SU-DHL-6 (cell line): ENCODE measurements around the gene CELF5.
A peak's percentile ranks its signal among the peaks of the same experiment; 100 is the strongest.

Experiments used
- H2AFZ ChIP-seq: fragments of 200-600 bp; sonication (generic); 2 replicates; pipeline ENCODE4 v1.6.1; 2014; ENCODE audit warnings: low read depth, mild to moderate bottlenecking, moderate library complexity, mixed read lengths, antibody characterized with exemption, low read length; ENCODE audit not compliant: severe bottlenecking
- H3F3A ChIP-seq: fragments of 200-600 bp; shearing (Covaris generic); 2 replicates; pipeline ENCODE4 v1.6.0; 2016; ENCODE audit warnings: antibody characterized with exemption, mild to moderate bottlenecking; ENCODE audit not compliant: insufficient read depth
- H3K27ac ChIP-seq: fragments of 200-600 bp; sonication (generic); 2 replicates; pipeline ENCODE4 v1.5.1; 2016; ENCODE audit warnings: low read depth, mild to moderate bottlenecking, low read length, moderate library complexity, mixed read lengths
- H3K27me3 ChIP-seq: fragments of 200-600 bp; sonication (generic), shearing (Covaris generic); 2 replicates; pipeline ENCODE4 v1.6.0; 2014; ENCODE audit warnings: mild to moderate bottlenecking, low read length
- H3K36me3 ChIP-seq: fragments of 200-600 bp; sonication (generic); 2 replicates; pipeline ENCODE4 v1.6.1; 2014; ENCODE audit warnings: mild to moderate bottlenecking, low read length, mixed read lengths
- H3K4me2 ChIP-seq: fragments of 300-600, 200-600 bp; shearing (Covaris generic), sonication (generic); 2 replicates; pipeline ENCODE4 v1.6.0; 2014; ENCODE audit warnings: low read length, low read depth, mild to moderate bottlenecking; ENCODE audit not compliant: poor library complexity, severe bottlenecking
- H3K4me3 ChIP-seq: fragments of 200-600 bp; sonication (generic); 2 replicates; pipeline ENCODE4 v1.5.1; 2014; ENCODE audit warnings: antibody characterized with exemption, low read length, mild to moderate bottlenecking, mixed read lengths; ENCODE audit not compliant: insufficient read depth, poor library complexity, severe bottlenecking
- H3K79me2 ChIP-seq: fragments of 200-600 bp; sonication (generic); 2 replicates; pipeline ENCODE4 v1.6.1; 2014; ENCODE audit warnings: mild to moderate bottlenecking, low read length, moderate library complexity; ENCODE audit not compliant: insufficient read depth
- H3K9ac ChIP-seq: fragments of 200-600 bp; sonication (generic); 2 replicates; pipeline ENCODE4 v1.7.0; 2014; ENCODE audit warnings: mild to moderate bottlenecking, low read length
- H3K9me2 ChIP-seq: fragments of 200-600 bp; sonication (generic); replicated peaks from 2 replicates; pipeline ENCODE4 v1.6.1; 2014; ENCODE audit warnings: low read length; ENCODE audit not compliant: insufficient read depth
- H3K9me3 ChIP-seq: fragments of 200-600 bp; sonication (generic); 2 replicates; pipeline ENCODE4 v1.6.1; 2014; ENCODE audit warnings: low read length, mixed read lengths; ENCODE audit not compliant: insufficient read depth
- H4K20me1 ChIP-seq: fragments of 200-600 bp; sonication (generic); 2 replicates; pipeline ENCODE4 v1.6.1; 2014; ENCODE audit warnings: low read depth, mild to moderate bottlenecking, antibody characterized with exemption, low read length, moderate library complexity, mixed read lengths
- CTCF ChIP-seq: fragments of 200-600 bp; sonication (generic); IDR thresholded peaks from one replicate; pipeline ENCODE4 v1.5.1; 2017; ENCODE audit warnings: antibody characterized with exemption, mild to moderate bottlenecking, low read length, moderate library complexity; ENCODE audit not compliant: insufficient read depth, poor library complexity, severe bottlenecking
- EZH2phosphoT487 ChIP-seq: fragments of 200-600 bp; sonication (generic), shearing (Covaris generic); conservative IDR thresholded peaks from 2 replicates; pipeline ENCODE4 v1.6.1; 2018; ENCODE audit warnings: mild to moderate bottlenecking, antibody characterized with exemption, low read length, moderate library complexity, mixed read lengths

Gene CELF5

GRCh38 chr19:3186160-3186688 is 38.2 kb upstream of the CELF5 start:
- peak overlapping the region; percentile 95 for H3K9ac ChIP-seq
- peak overlapping the region; percentile 31; the same call in 1 of the 2 replicates for H3K27ac ChIP-seq
- H3K9me3 ChIP-seq, result no peaks in the 10 kb centered on the region
- H3K27me3 ChIP-seq, result no peaks in the 10 kb centered on the region
- no peaks in the 10 kb centered on the region for H3F3A ChIP-seq
- no peaks in the 10 kb centered on the region for H3K9me2 ChIP-seq
- H3K4me2 ChIP-seq, result peak overlapping the region; percentile 87
- H3K4me3 ChIP-seq, result peak overlapping the region; percentile 75
- H4K20me1 ChIP-seq, result no peaks in the 10 kb centered on the region
- peaks cover 54% of the 10 kb centered on the region for H3K79me2 ChIP-seq
- no peak for TF ChIP-seq EZH2phosphoT487
- no peak for TF ChIP-seq CTCF
- H3K36me3 ChIP-seq, result no peaks in the 10 kb centered on the region
- no peak overlapping the region for H2AFZ ChIP-seq

- Histone ChIP-seq H3K4me3 (peak overlapping the region; percentile 75), H3K9ac (peak overlapping the region; percentile 95), H3K4me2 (peak overlapping the region; percentile 87), H2AFZ (no peak overlapping the region), H3K27ac (no peak overlapping the region), H3K9me3 (no peaks in the 10 kb centered on the region), H3K27me3 (no peaks in the 10 kb centered on the region), H3K79me2 (peaks cover 59% of the 10 kb centered on the region), H3K9me2 (no peaks in the 10 kb centered on the region), H4K20me1 (no peaks in the 10 kb centered on the region), H3K36me3 (no peaks in the 10 kb centered on the region), H3F3A (no peaks in the 10 kb centered on the region)
- no peak for TF ChIP-seq EZH2phosphoT487
- TF ChIP-seq CTCF, result no peak
Observed at GRCh38 chr19:3186891-3187661, 37.4 kb upstream of the CELF5 start.

- peaks cover 59% of the 10 kb centered on the region for H3K79me2 ChIP-seq
Observed at GRCh38 chr19:3187662-3188511, 36.6 kb upstream of the CELF5 start.

More at GRCh38 chr19:3187662-3188511, 36.6 kb upstream of the CELF5 start:
- Histone ChIP-seq H4K20me1 (no peaks in the 10 kb centered on the region), H3K9me3 (no peaks in the 10 kb centered on the region), H3K36me3 (no peaks in the 10 kb centered on the region), H3K4me2 (peak overlapping the region; percentile 87), H3K27ac (no peak overlapping the region), H3K4me3 (no peak overlapping the region), H2AFZ (no peak overlapping the region), H3K9me2 (no peaks in the 10 kb centered on the region), H3F3A (no peaks in the 10 kb centered on the region), H3K9ac (no peak overlapping the region), H3K27me3 (no peaks in the 10 kb centered on the region)
- TF ChIP-seq CTCF, result no peak
- TF ChIP-seq EZH2phosphoT487, result no peak
